PFSK-1 (cell line): Measurements from ENCODE around the gene DNAH10.

Experiments
- FOXP2 ChIP-seq: optimal IDR thresholded peaks from 2 replicates; pipeline ENCODE3; 2011; ENCODE audit warnings: borderline replicate concordance, control low read depth, inconsistent platforms; ENCODE audit not compliant: insufficient read depth; ENCODE audit errors: extremely low read length, extremely low read depth
- POLR2AphosphoS5 ChIP-seq: IDR thresholded peaks from 2 replicates; pipeline ENCODE4 v1.6.1; 2012; ENCODE audit warnings: low read depth, mild to moderate bottlenecking, control low read depth, low read length, moderate library complexity
- REST ChIP-seq, 2 experiments: IDR thresholded peaks; 2 replicates each; pipeline versions ENCODE4 v1.6.1 to v1.8.0; 2011 to 2012; ENCODE audit warnings: low read depth in 2 of 2, low read length in 2 of 2, control low read depth in 1 of 2, inconsistent platforms in 1 of 2, mild to moderate bottlenecking in 1 of 2, moderate library complexity in 1 of 2; ENCODE audit not compliant: insufficient read depth in 1 of 2
- SIN3A ChIP-seq: IDR thresholded peaks from 2 replicates; pipeline ENCODE4 v1.6.1; 2012; ENCODE audit warnings: mild to moderate bottlenecking, low read length, moderate library complexity, borderline replicate concordance; ENCODE audit not compliant: insufficient read depth
- TAF1 ChIP-seq: IDR thresholded peaks from 2 replicates; pipeline ENCODE4 v1.6.1; 2012; ENCODE audit warnings: low read length, control low read depth, borderline replicate concordance; ENCODE audit not compliant: insufficient read depth

The DNAH10 gene

GRCh38 chr12:123972457-123973401, 210.6 kb downstream of the DNAH10 start, which contains the start of the genes CCDC92 and ZNF664:
Gene CCDC92, minus strand, starts transcription at chr12:123972831. Its CDS starts 28,526 bp downstream, at chr12:123944305.
Gene ZNF664, plus strand, starts transcription at chr12:123973215. Its CDS starts 38,930 bp downstream, at chr12:124012145.
- TF ChIP-seq POLR2AphosphoS5 (peak; percentile 60; the same call in 1 of the 2 replicates), SIN3A (peak; percentile 42; the same call in 1 of the 2 replicates), REST (IDR thresholded peaks at IDR 0.05; ENCODE audit: insufficient read depth in 1 of 2, low read depth in 2 of 2, low read length in 2 of 2) (no peak), TAF1 (0 out of 2 replicates have a peak, but pooled peaks have one; percentile 24), FOXP2 (peak; percentile 65)

GRCh38 chr12:123973552-123974341, 211.6 kb downstream of the DNAH10 start:
- TF ChIP-seq SIN3A (no peak), TAF1 (no peak), REST (IDR thresholded peaks at IDR 0.05; ENCODE audit: insufficient read depth in 1 of 2, low read depth in 2 of 2, low read length in 2 of 2) (peak; percentile 59 to 62; a peak in 2 of 4 replicates), POLR2AphosphoS5 (no peak), FOXP2 (no peak)

- TF ChIP-seq SIN3A = no peak
- TF ChIP-seq TAF1 = no peak
- no peak for TF ChIP-seq REST (IDR thresholded peaks at IDR 0.05; ENCODE audit: insufficient read depth in 1 of 2, low read depth in 2 of 2, low read length in 2 of 2)
- no peak for TF ChIP-seq FOXP2
- TF ChIP-seq POLR2AphosphoS5 = no peak
These were observed 214.2 kb downstream of the DNAH10 start for GRCh38 chr12:123976227-123976826.

GRCh38 chr12:123979566-123979965, 217.5 kb downstream of the DNAH10 start:
- TF ChIP-seq POLR2AphosphoS5 (no peak), REST (IDR thresholded peaks at IDR 0.05; ENCODE audit: insufficient read depth in 1 of 2, low read depth in 2 of 2, low read length in 2 of 2) (no peak), TAF1 (no peak), FOXP2 (no peak), SIN3A (no peak)
